D341Med (cell line): ENCODE measurements around the gene MAP3K14.

Experiments used
- DNase-seq: peaks from one replicate; pipeline ENCODE4 v3.0.0; 2012; ENCODE audit warnings: low spot score

MAP3K14 gene

GRCh38 chr17:45282683-45283644 lies 33.9 kb downstream of the MAP3K14 start:
- peak; percentile 73 for DNase-seq

GRCh38 chr17:45279898-45280297 lies 36.9 kb downstream of the MAP3K14 start:
- peak; percentile 78 for DNase-seq

GRCh38 chr17:45277992-45278391 lies 38.8 kb downstream of the MAP3K14 start:
- DNase-seq: no peak

- DNase-seq: peak; percentile 87
These were observed 39.5 kb downstream of the MAP3K14 start for GRCh38 chr17:45277216-45277849.

- DNase-seq: peak; percentile 73
These were observed 40.8 kb downstream of the MAP3K14 start for GRCh38 chr17:45276031-45276430.

- no peak for DNase-seq
These were observed 42.8 kb downstream of the MAP3K14 start for GRCh38 chr17:45274033-45274432.

- peak; percentile 33 for DNase-seq
These were observed 43.3 kb downstream of the MAP3K14 start for GRCh38 chr17:45273551-45273957.

- no peak for DNase-seq
These were observed 45.2 kb downstream of the MAP3K14 start for GRCh38 chr17:45271603-45272002.

- DNase-seq: peak; percentile 86
These were observed 45.9 kb downstream of the MAP3K14 start for GRCh38 chr17:45270828-45271418.

- no peak for DNase-seq
These were observed 46.9 kb downstream of the MAP3K14 start for GRCh38 chr17:45269912-45270311.

- DNase-seq: no peak
These were observed 49.3 kb downstream of the MAP3K14 start for GRCh38 chr17:45267436-45268055.

GRCh38 chr17:45266372-45266926 lies 50.4 kb downstream of the MAP3K14 start:
- DNase-seq: no peak

- no peak for DNase-seq
These were observed 51.0 kb downstream of the MAP3K14 start for GRCh38 chr17:45265821-45266220.

- no peak for DNase-seq
These were observed 51.8 kb downstream of the MAP3K14 start for GRCh38 chr17:45264988-45265387.

GRCh38 chr17:45264430-45264829 lies 52.4 kb downstream of the MAP3K14 start:
- DNase-seq: no peak

- no peak for DNase-seq
These were observed 53.4 kb downstream of the MAP3K14 start for GRCh38 chr17:45263477-45263860.

GRCh38 chr17:45262516-45263476 lies 54.0 kb downstream of the MAP3K14 start:
- no peak for DNase-seq

- no peak for DNase-seq
These were observed 55.0 kb downstream of the MAP3K14 start, which contains the start of gene SPATA32 for GRCh38 chr17:45261577-45262515. TSS of gene SPATA32 (minus strand) at chr17:45262094. CDS start at chr17:45262016, 78 bp downstream.

- no peak for DNase-seq
These were observed 56.5 kb downstream of the MAP3K14 start for GRCh38 chr17:45260204-45260783.
